Measurements from ENCODE around the gene NPBWR2.
A peak's percentile ranks its signal among the peaks of the same experiment; 100 is the strongest.

NPBWR2 gene

GRCh38 chr20:64053841-64054661, 53.3 kb downstream of the NPBWR2 start (continued):
- peak; percentile 21; the same call in 1 of the 2 replicates for TF ChIP-seq ZNF398 (tag by site-specific recombination; IDR thresholded peaks at IDR 0.05)
- peak; percentile 52 for TF ChIP-seq ZIC2 (tag by site-specific recombination; IDR thresholded peaks at IDR 0.05)
- TF ChIP-seq CTCF (tag by site-specific recombination; IDR thresholded peaks at IDR 0.05) = peak; percentile 60; the same call in 1 of the 2 replicates
- 0 out of 2 replicates have a peak, but pooled peaks have one; percentile 15 for TF ChIP-seq ZBTB7A (tag by site-specific recombination; IDR thresholded peaks at IDR 0.05; ENCODE audit: low read depth)
- TF ChIP-seq ZNF324 (tag by site-specific recombination; IDR thresholded peaks at IDR 0.05) = no peak
- peak; percentile 75 for TF ChIP-seq ZNF341 (tag by site-specific recombination; IDR thresholded peaks at IDR 0.05; ENCODE audit: low read depth)
- TF ChIP-seq GLIS1 (tag by site-specific recombination; IDR thresholded peaks at IDR 0.05) = peak; percentile 83
- no peak for TF ChIP-seq INSM2 (tag by site-specific recombination; IDR thresholded peaks at IDR 0.05)
- TF ChIP-seq ZBTB20 (tag by site-specific recombination; IDR thresholded peaks at IDR 0.05) = peak; percentile 22; the same call in 1 of the 2 replicates
- no peak for TF ChIP-seq ZNF140 (tag by site-specific recombination; IDR thresholded peaks at IDR 0.05)
- TF ChIP-seq ZFP69B (tag by site-specific recombination; IDR thresholded peaks at IDR 0.05) = 0 out of 2 replicates have a peak, but pooled peaks have one; percentile 33
